Mucosa of descending colon (tissue), 3 donors: Measurements from ENCODE around the gene AKAP12. TPM values are rescaled to one million over a fixed set of nuclear protein-coding genes. Genes with fewer than 3 reads are reported as not detected.

ENCODE experiments used
- ATAC-seq: fragments of 200-7000 bp; cut with Tn5 transposase; one replicate; pipeline ENCODE4 v1.9.1; 2020; ENCODE audit warnings: mild to moderate bottlenecking, moderate library complexity
- DNase-seq, 3 donors: peaks; one replicate each; pipeline ENCODE4 v3.0.0-alpha.2; 2020
- H3K36me3 ChIP-seq: fragments of 200-600 bp; one replicate; pipeline ENCODE4 v1.8.0; 2021; ENCODE audit warnings: low read depth, mild to moderate bottlenecking
- H3K4me1 ChIP-seq: fragments of 200-600 bp; one replicate; pipeline ENCODE4 v1.8.0; 2021; ENCODE audit warnings: low read depth, mild to moderate bottlenecking
- H3K4me3 ChIP-seq: fragments of 200-600 bp; one replicate; pipeline ENCODE4 v1.8.0; 2021; ENCODE audit warnings: mild to moderate bottlenecking
- H3K9me3 ChIP-seq: fragments of 200-600 bp; one replicate; pipeline ENCODE4 v1.8.0; 2021; ENCODE audit warnings: mild to moderate bottlenecking
- intact Hi-C, 2 donors: fragments of 100-400 bp; cut with DNase I in 1 of 2; cut with micrococcal nuclease in 1 of 2; formaldehyde crosslinking; loops; one replicate each; pipeline versions ENCODE4 v1.11.0 to v1.11.1; 2022; cut with DNase I, micrococcal nuclease
- total RNA-seq, 3 donors: library from RNA; stranded (reverse); fragmentation: NEBNext Ultra II Directional in 2 of 3; extraction: Animal tissue kit (Norgen Biotek cat#: 25700) in 2 of 3; gene quantifications; one replicate each; pipeline versions ENCODE4 v1.2.1 to v1.2.4, GENCODE V29; 2021 to 2023
- TF ChIP-seq, protein P1 (sequence below): fragments of 200-600 bp; IDR thresholded peaks from one replicate; pipeline ENCODE4 v1.8.0; 2022; ENCODE audit warnings: antibody characterized with exemption, mild to moderate bottlenecking
- donor health status: DM: no; HTN: no; CAD: no; lungs with moderate emphysema.
- donor health status: DM: no; HTN: no; CAD: no.
- donor health status: DM: no; HTN: yes; CAD: no.

The AKAP12 gene
- total RNA-seq, 3 donors from 2014 or later: 6.3 to 192 (median 15.3) TPM

DNA sequence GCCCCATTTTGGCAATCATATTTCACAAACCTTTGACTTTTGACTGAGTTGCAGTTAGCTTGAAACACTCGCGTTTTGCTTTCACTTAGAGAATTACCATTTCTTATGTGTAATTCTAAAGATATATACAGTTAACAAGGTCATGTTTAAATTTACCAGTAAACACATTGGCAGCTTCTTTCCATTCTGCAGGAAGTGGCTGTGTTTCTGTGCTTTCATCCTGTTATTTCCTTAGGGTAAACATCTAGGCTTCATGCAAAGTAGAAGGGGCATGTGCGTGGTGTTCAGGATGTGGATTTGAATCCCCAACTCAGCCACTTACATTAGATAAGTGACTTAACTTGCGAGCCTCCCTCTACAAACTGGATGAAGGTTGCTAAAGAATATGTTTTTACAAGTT, 41.1 kb downstream of the AKAP12 start:
- Histone ChIP-seq H3K4me3 (no peak overlapping the region), H3K9me3 (no peaks in the 10 kb centered on the region), H3K36me3 (no peaks in the 10 kb centered on the region), H3K4me1 (no peaks in the 10 kb centered on the region)
- intact Hi-C loops: no loop called here
- no peak for DNase-seq
- ATAC-seq: no peak
- TF ChIP-seq, protein P1, sequence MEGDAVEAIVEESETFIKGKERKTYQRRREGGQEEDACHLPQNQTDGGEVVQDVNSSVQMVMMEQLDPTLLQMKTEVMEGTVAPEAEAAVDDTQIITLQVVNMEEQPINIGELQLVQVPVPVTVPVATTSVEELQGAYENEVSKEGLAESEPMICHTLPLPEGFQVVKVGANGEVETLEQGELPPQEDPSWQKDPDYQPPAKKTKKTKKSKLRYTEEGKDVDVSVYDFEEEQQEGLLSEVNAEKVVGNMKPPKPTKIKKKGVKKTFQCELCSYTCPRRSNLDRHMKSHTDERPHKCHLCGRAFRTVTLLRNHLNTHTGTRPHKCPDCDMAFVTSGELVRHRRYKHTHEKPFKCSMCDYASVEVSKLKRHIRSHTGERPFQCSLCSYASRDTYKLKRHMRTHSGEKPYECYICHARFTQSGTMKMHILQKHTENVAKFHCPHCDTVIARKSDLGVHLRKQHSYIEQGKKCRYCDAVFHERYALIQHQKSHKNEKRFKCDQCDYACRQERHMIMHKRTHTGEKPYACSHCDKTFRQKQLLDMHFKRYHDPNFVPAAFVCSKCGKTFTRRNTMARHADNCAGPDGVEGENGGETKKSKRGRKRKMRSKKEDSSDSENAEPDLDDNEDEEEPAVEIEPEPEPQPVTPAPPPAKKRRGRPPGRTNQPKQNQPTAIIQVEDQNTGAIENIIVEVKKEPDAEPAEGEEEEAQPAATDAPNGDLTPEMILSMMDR: no peak

DNA sequence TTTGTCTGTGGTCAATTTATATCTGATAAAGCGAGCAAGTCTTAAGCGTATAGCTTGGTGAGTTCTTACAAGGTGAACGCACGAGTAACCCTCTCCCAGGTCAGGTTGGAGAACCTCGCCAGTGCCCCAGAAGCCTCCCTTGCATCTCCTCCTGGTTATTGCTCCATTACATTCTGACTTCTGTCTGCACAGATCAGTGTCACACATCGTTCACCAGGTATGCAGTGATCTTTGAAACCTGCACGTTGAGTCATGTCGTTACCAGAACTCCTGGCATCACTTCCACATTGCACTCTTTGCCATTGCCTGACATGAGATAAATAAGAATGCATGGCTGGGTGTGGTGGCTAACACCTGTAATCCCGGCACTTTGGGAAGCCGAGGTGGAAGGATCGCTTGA, 44.2 kb downstream of the AKAP12 start:
- DNase-seq: no peak
- ATAC-seq: no peak
- TF ChIP-seq, protein P1: no peak
- Histone ChIP-seq H3K4me1 (no peaks in the 10 kb centered on the region), H3K9me3 (no peaks in the 10 kb centered on the region), H3K4me3 (no peak overlapping the region), H3K36me3 (no peaks in the 10 kb centered on the region)
- intact Hi-C loops: no loop called here

DNA sequence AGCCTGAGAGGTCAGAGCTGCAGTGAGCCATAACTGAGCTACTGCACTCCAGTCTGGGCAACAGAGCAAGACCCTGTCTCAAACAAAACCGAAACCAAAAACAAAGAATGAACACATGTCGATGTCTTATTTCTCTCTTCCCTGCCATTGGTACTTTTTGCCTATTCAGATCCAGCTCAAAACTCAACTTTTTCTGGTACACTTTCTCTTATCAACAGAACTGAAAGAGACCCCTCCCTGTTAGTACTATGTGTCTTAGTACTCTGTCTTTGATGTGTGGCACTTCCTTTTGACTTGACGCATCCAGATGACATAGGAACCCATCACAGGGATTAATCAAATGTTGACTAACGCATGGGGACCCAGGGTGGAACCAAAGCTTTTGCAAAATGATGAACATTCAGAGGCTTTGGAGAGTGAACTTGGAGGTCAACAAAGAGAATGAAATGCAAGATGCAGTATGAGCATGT, 44.8 kb downstream of the AKAP12 start:
- ATAC-seq: no peak
- DNase-seq: no peak
- H3K4me3 ChIP-seq: no peak overlapping the region
- H3K4me1 ChIP-seq: no peaks in the 10 kb centered on the region
- intact Hi-C loops: no loop called here
- no peaks in the 10 kb centered on the region for H3K36me3 ChIP-seq
- TF ChIP-seq, protein P1: no peak
- no peaks in the 10 kb centered on the region for H3K9me3 ChIP-seq

DNA sequence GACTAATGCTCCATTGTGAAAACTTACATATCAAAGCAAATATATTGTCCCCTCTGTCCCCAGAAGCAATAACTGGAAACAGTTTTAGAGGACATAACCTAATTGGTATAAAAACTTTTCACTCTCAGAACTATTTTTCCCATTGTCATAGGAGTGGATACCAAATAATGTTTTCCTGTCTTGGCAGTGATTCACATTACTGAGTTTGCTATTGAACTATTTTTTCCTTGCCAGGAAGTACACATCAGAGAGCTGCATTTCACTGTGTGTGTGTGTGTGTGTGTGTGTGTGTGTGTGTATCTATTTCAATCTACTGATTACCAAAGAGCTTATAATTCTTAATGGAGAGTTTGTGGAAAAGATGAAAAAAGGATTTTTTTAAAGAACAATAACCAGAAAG, 45.4 kb downstream of the AKAP12 start:
- DNase-seq: no peak

DNA sequence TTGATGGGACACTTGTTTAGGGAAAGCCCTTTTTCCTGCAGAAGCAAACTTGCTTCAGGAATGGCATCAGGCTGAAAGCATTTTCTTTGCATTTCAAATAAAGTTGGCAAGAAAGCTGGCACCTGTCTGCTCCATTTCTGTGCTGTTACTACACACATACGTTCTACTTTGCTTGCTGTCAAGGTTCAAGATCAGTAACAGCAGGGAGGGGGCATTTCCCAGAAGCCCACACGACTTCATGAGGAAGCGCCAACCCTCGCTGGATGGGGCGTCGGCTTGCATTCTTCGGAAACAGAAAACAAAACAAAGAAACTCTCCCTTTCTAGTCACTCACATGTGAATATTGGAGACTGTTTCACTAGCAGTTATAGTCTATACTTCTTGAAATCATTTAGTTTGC, 46.4 kb downstream of the AKAP12 start:
- Histone ChIP-seq H3K36me3 (no peaks in the 10 kb centered on the region), H3K4me1 (no peaks in the 10 kb centered on the region), H3K9me3 (no peaks in the 10 kb centered on the region), H3K4me3 (no peak overlapping the region)
- intact Hi-C loops: no loop called here
- DNase-seq (no peak), ATAC-seq (no peak)
- TF ChIP-seq, protein P1: no peak

More for the DNA sequence above, 45.4 kb downstream of the AKAP12 start:
- Histone ChIP-seq H3K4me3 (no peak overlapping the region), H3K4me1 (no peaks in the 10 kb centered on the region), H3K9me3 (no peaks in the 10 kb centered on the region), H3K36me3 (no peaks in the 10 kb centered on the region)
- no peak for ATAC-seq
- intact Hi-C loops: no loop called here
- TF ChIP-seq, protein P1: no peak
